HG03457 (cell line): Measurements from ENCODE around the gene G6PC3.
"Not testable (repeated sequence)": the region's sequence is repeated elsewhere in the genome, so short reads cannot be mapped to it uniquely, and the experiment has no call there.

Experiments used
- ATAC-seq: cut with Tn5 transposase; IDR thresholded peaks from one replicate; pipeline ENCODE4 v1.9.1; 2021; ENCODE audit warnings: moderate number of reproducible peaks; ENCODE audit not compliant: unreplicated experiment

The G6PC3 gene

GRCh38 chr17:44070455-44071197 lies at the start of gene G6PC3:
Gene G6PC3 (plus strand): TSS chr17:44070735. CDS start chr17:44070966, 231 bp downstream.
- peak; percentile 49 for ATAC-seq

DNA sequence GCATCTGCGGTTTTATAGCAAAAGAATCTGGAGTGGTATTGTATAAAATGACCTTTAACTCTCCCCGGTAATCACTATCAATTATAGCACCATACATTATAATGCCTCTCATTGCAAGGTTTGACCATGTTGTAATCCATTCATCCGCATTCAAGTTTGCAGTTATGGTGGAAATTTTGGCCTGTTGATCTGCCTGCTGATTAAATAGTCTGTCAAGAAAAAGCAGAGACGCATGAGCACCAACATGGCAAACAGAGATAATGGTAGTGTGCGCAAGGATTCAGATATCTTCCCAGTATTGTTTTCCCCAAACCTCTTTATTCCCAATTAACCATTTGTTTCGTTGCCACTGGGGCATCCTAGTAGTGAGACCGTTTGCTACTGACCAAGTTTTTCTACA lies 49.3 kb upstream of the G6PC3 start:
- ATAC-seq = not testable (repeated sequence)

DNA sequence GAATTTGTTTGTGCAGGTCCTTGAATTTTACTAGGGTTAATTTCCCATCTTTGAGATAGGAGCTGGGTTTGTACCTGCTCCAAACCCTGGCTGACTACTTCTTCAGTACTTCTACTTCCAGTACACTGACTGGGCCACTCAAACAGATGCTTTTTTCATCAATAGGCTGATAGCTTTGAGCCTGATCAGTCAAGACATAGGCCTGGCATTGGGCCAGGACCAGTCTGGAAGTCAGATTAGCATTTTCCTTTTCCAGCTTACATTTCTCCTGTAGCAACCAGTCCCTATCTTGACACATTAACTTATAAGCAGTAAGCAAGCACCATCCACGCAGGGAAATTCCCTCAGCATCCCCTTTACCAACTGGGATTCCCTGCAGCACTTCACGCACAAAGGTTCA lies 48.3 kb upstream of the G6PC3 start:
- no peak for ATAC-seq

DNA sequence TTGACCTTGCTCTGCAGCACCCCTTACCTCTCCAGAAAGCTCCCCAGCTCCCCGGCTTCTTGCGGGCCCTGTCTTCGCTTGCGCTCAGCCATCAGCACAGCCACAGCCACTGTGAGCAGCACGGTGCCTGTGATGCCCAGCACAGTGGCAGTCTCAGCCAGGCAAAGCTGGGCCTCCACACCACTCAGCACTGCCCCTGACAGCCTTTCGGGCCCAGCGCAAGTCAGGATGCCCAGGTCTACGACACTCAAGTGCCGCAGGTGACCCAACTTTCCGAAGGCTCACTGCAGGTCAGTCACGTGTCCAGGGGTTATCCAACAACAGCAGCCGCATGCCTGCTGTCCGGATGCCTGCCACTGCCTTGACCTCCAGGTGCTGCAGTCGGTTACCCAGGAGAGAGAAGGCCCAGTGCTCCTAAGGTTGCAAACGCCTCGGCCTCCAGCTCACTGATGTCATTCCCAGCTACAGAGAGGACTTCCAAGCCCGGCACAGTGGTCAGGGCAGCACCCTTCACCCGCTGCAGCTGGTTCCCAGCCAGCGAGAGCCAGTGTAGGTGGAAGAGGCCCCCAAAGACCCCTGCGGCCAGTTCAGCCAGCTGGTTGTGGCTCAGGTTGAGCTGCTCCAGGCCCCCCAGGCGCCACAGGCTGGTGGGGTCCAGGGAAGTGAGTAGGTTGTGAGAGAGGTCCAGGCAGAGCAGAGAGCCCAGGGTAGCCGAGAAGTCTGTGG lies 46.8 kb upstream of the G6PC3 start:
- no peak for ATAC-seq

DNA sequence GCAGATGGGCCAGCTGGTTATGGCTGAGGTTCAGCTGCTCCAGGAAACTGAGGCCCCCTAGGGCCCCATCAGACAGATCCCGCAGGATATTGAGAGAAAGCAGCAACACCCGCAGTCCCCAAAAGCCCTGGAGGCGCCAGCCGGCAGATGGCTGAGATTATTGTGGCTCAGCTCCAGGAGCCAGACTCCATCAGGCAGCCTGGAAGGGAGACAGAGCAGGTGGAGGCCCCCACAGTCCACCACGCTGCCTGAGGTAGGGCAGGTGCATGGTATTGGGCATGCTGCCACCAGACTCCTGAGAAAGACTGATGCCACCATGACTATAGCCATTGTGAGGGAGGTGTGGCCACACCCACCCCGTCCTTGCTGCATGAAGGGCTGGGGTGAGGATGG lies 46.3 kb upstream of the G6PC3 start:
- no peak for ATAC-seq

DNA sequence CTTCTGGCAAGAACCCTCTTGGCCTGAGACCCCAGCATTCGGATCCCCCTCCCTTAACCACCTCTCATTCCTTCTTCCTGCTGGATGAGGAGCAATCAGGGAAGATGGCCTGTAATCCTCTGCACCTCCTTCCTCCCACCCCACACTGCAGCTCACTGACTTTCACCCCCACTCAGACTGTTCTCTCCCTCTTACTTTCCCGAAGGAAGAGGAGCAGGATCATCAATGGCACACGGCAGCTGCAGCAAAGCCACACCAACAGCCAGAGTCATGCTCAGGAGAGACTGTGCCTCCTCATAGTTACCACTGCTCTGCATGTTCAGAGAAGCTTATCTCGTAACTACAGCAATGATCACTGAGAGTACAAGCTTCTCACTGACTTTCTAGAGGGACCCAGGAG lies 45.7 kb upstream of the G6PC3 start:
- ATAC-seq = no peak

- ATAC-seq = no peak
Measured at GRCh38 chr17:44029736-44030135, 40.8 kb upstream of the G6PC3 start.

DNA sequence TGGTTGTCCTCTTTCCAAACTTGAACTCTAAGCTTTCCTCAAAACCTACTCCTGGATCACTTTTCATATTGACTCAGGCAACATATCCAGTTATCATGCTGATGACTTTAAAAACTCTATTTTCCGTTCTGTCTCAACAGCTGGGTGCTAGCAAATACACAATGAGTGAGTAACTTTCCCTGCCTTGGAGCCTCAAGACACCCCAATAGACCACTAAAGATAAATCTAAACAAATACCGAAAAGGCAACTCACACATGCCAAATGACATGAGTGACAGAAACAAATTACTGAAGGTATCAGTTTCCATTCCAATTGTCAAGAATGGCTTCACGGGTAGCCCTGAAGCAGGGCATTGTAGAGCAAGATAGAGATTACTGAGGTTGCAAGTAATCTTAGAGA lies 40.1 kb upstream of the G6PC3 start:
- no peak for ATAC-seq

GRCh38 chr17:44033861-44034408 lies 36.6 kb upstream of the G6PC3 start:
- no peak for ATAC-seq

- ATAC-seq = not testable (repeated sequence)
Measured at GRCh38 chr17:44034688-44035087, 35.8 kb upstream of the G6PC3 start.

DNA sequence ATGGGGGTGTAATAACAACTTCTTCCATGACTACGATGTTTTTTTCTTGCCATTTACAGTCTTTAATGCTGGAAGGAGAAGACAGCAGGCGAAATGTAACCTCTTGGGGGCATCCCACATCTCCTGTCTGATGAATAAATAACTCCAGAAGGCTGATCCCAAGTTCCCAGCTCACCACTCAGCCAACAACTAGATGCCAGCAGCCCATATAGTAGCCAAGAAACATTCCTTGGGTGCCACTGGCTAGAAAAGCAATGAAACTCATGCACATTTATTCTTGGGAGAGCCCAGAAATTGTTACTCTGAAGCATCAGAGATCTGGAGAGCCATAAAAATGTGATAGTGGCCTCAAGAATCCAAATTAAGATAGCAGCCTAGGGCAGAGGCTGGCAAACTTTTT lies 33.1 kb upstream of the G6PC3 start:
- no peak for ATAC-seq

DNA sequence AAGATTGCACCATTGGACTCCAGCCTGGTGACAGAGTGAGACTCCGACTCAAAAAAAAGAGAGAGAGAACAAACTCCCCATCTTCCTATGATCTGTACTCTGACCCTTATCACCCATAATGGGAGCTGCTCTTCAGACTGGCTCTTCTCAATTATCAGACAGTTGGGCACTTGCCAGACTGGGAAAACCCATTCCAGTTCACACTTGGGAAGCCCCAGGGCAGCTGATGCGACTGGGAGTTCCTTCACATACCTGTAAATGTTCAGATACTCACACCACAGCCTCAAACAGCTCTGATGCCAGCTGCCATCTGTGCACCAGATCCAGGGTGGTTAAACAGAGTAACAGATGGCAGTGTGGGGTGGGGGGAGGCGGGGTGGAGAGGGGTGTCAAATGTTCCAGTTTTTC lies 31.9 kb upstream of the G6PC3 start:
- no peak for ATAC-seq

- ATAC-seq = no peak
Measured at GRCh38 chr17:44039829-44040635, 30.5 kb upstream of the G6PC3 start.

- ATAC-seq = no peak
Measured at GRCh38 chr17:44043272-44043696, 27.3 kb upstream of the G6PC3 start.

- no peak for ATAC-seq
Measured at GRCh38 chr17:44044071-44044470, 26.5 kb upstream of the G6PC3 start.

DNA sequence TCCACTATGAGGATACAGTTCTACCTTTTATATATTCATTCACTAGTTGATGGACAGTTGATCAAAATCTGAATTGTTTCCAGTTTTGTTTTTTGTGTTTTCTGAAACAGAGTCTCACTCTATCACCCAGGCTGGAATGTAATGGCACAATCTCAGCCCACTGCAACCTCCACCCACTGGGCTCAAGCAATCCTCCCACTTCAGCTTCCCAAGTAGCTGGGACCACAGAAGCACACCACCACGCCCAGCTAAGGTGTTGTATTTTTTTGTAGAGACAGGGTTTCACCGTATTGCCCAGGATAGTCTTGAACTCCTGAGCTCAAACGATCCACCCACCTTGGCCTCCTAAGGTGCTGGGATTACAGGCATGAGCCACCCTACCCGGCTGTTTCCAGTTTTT lies 25.0 kb upstream of the G6PC3 start:
- no peak for ATAC-seq

DNA sequence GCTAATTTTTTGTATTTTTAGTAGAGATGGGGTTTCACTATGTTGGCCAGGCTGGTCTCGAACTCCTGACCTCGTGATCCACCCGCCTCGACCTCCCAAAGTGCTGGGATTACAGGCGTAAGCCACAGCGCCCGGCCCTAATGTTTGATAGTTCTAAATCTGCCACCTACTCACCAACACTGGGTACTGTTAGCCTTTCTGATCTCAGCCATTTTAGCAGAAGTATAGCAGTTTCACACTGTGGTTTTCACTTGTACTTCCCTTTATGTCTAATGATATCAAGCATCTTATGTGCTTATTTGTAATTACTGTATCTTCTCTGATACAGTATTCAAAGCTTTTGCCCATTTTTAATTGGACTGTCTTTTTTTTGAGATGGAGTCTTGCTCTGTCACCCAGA lies 23.6 kb upstream of the G6PC3 start:
- not testable (repeated sequence) for ATAC-seq

DNA sequence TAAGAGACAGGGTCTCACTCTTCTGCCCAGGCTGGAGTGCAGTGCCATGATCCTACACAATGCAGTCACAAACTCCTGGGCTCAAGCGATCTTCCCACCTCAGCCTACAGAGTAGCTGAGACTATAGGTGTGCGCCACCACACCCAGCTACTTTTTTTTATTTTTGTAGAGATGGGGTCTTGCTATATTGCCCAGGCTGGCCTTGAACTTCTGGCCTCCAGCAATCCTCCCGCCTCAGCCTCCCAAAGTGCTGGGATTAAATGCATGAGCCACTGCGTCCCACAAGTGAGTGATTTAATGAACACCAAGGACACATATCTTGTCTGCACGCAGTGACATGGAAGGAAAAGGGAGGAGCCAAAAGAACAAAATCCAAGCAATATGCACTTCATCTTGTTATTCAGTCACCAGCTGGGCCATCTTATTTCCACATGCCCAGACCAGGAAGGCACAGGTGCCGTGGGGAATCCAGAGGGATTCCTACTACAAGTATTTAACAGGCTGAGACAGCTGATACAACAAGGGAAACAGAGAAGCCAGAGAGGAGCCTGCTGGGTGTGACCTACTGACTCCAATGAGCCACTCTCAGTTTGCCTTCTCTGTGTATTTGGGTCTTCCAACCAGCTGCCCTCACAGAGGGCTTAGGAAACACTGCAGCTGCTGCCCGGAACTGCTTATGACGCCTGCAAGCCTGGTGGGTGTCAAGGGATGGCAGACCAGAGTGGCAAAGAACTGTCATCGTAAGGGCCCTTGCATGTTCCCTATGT lies 21.1 kb upstream of the G6PC3 start:
- ATAC-seq = no peak

GRCh38 chr17:44053125-44053872 lies 17.2 kb upstream of the G6PC3 start:
- no peak for ATAC-seq
